H1 (cell line): ENCODE measurements around the gene ESYT2. TPM values are rescaled to one million over a fixed set of nuclear protein-coding genes. Genes with fewer than 3 reads are reported as not detected.
A peak's percentile ranks its signal among the peaks of the same experiment; 100 is the strongest.

Experiments used
- CTCF ChIA-PET: fragments of 300-600 bp; sonication (Branson Sonifier 250); formaldehyde crosslinking; loops from one replicate; lab custom pipeline; 2021; ENCODE audit not compliant: partially characterized antibody; lab: Charles Lee
- POLR2A ChIA-PET: fragments of 300-600 bp; sonication (Branson Sonifier 250); formaldehyde crosslinking; loops from one replicate; lab custom pipeline; 2021; ENCODE audit warnings: inconsistent platforms; ENCODE audit not compliant: partially characterized antibody; lab: Charles Lee
- DNase-seq, 2 experiments: peaks; one replicate each; pipeline versions ENCODE4 v3.0.0 to v3.0.0-alpha.2; 2010 to 2022; ENCODE audit warnings: low spot score in 2 of 2, low read depth in 1 of 2, mixed read lengths in 1 of 2
- FAIRE-seq: peaks from 2 replicates; lab custom pipeline; 2011; peaks lifted over from hg19 to GRCh38; lab: Jason Lieb, UNC
- H2AFZ ChIP-seq: 2 replicates; pipeline ENCODE4 v1.8.1; 2012; ENCODE audit warnings: low read length, inconsistent platforms
- H2AK5ac ChIP-seq: 2 replicates; pipeline ENCODE4 v1.6.1; 2013; ENCODE audit warnings: low read depth, low read length
- H2BK120ac ChIP-seq: replicated peaks from 2 replicates; pipeline ENCODE3; 2013; ENCODE audit warnings: low read depth, low read length, inconsistent platforms
- H2BK12ac ChIP-seq: 2 replicates; pipeline ENCODE4 v1.6.1; 2013; ENCODE audit warnings: low read depth, low read length
- H2BK15ac ChIP-seq: 2 replicates; pipeline ENCODE4 v1.6.1; 2013; ENCODE audit warnings: low read length
- H2BK20ac ChIP-seq: 2 replicates; pipeline ENCODE4 v1.6.1; 2013; ENCODE audit warnings: low read length
- H2BK5ac ChIP-seq: 2 replicates; pipeline ENCODE4 v1.6.1; 2013; ENCODE audit warnings: low read depth, low read length
- H3K14ac ChIP-seq: 2 replicates; pipeline ENCODE4 v1.6.1; 2013; ENCODE audit warnings: inconsistent platforms; ENCODE audit not compliant: insufficient read length
- H3K18ac ChIP-seq: 2 replicates; pipeline ENCODE4 v1.6.1; 2013; ENCODE audit warnings: low read length; ENCODE audit errors: extremely low read depth
- H3K23ac ChIP-seq: 2 replicates; pipeline ENCODE4 v1.6.1; 2013; ENCODE audit warnings: inconsistent platforms; ENCODE audit not compliant: insufficient read length
- H3K23me2 ChIP-seq: 2 replicates; pipeline ENCODE4 v1.6.1; 2013; ENCODE audit warnings: low read depth, low read length
- H3K27ac ChIP-seq: 2 replicates; pipeline ENCODE4 v1.6.1; 2011; ENCODE audit warnings: low read depth, low read length, inconsistent platforms
- H3K27me3 ChIP-seq, 4 experiments: replicated peaks in 1 of 4; 1 replicate in 1 of 4; 2 replicates in 3 of 4; pipeline versions ENCODE4 v1.6.1 to v1.8.1; 2011 to 2013; ENCODE audit warnings: low read length in 3 of 4, mild to moderate bottlenecking in 3 of 4, inconsistent platforms in 2 of 4, mixed read lengths in 2 of 4, moderate library complexity in 1 of 4; ENCODE audit not compliant: control insufficient read depth in 3 of 4, insufficient read depth in 3 of 4; ENCODE audit errors: extremely low read depth in 1 of 4
- H3K36me3 ChIP-seq, 4 experiments: 2 replicates each; pipeline versions ENCODE4 v1.6.1 to v1.8.1; 2011 to 2013; ENCODE audit warnings: mild to moderate bottlenecking in 4 of 4, low read length in 3 of 4, moderate library complexity in 2 of 4, control low read depth in 1 of 4, inconsistent platforms in 1 of 4; ENCODE audit not compliant: insufficient read depth in 4 of 4, control insufficient read depth in 2 of 4
- H3K4ac ChIP-seq: replicated peaks from 2 replicates; pipeline ENCODE3; 2013; ENCODE audit warnings: low read length, low read depth, mixed read lengths, inconsistent platforms; ENCODE audit not compliant: insufficient read length
- H3K4me1 ChIP-seq, 4 experiments: replicated peaks in 1 of 4; 1 replicate in 1 of 4; 2 replicates in 3 of 4; pipeline versions ENCODE4 v1.6.1 to v1.8.1; 2011 to 2013; ENCODE audit warnings: low read length in 3 of 4, inconsistent platforms in 2 of 4, mixed read lengths in 1 of 4; ENCODE audit not compliant: insufficient read depth in 4 of 4, control insufficient read depth in 3 of 4
- H3K4me2 ChIP-seq, 2 experiments: 2 replicates each; pipeline versions ENCODE4 v1.6.1 to v1.8.1; 2011 to 2013; ENCODE audit warnings: low read depth in 2 of 2, low read length in 2 of 2, control low read depth in 1 of 2, inconsistent platforms in 1 of 2, mild to moderate bottlenecking in 1 of 2; ENCODE audit not compliant: insufficient read depth in 1 of 2
- H3K4me3 ChIP-seq, 4 experiments: fragments of 200-600, 300-600 bp in 1 of 4; sonication (generic), shearing (Covaris generic), sonication (Bioruptor Twin) in 1 of 4; 2 replicates each; pipeline versions ENCODE4 v1.5.1 to v1.8.1; 2011 to 2016; ENCODE audit warnings: low read length in 4 of 4, low read depth in 3 of 4, control low read depth in 2 of 4, inconsistent platforms in 2 of 4, mild to moderate bottlenecking in 2 of 4, mixed read lengths in 1 of 4, moderate library complexity in 1 of 4; ENCODE audit not compliant: insufficient read depth in 2 of 4; ENCODE audit errors: extremely low read depth in 1 of 4
- H3K56ac ChIP-seq: replicated peaks from 2 replicates; pipeline ENCODE3; 2013; ENCODE audit warnings: low read depth, mild to moderate bottlenecking, mixed read lengths, low read length, inconsistent platforms; ENCODE audit not compliant: insufficient read length
- H3K79me1 ChIP-seq: 2 replicates; pipeline ENCODE4 v1.6.1; 2013; ENCODE audit warnings: low read depth, low read length, control low read depth
- H3K79me2 ChIP-seq, 2 experiments: 2 replicates each; pipeline versions ENCODE4 v1.6.1 to v1.8.1; 2012 to 2013; ENCODE audit warnings: low read length in 2 of 2, mild to moderate bottlenecking in 2 of 2, inconsistent platforms in 1 of 2; ENCODE audit not compliant: insufficient read depth in 2 of 2, control insufficient read depth in 1 of 2
- H3K9ac ChIP-seq, 4 experiments: replicated peaks in 1 of 4; 1 replicate in 1 of 4; 2 replicates in 3 of 4; pipeline versions ENCODE4 v1.6.1 to v1.8.1; 2011 to 2013; ENCODE audit warnings: low read depth in 3 of 4, low read length in 3 of 4, control low read depth in 2 of 4, mild to moderate bottlenecking in 2 of 4, moderate library complexity in 2 of 4, inconsistent platforms in 1 of 4; ENCODE audit errors: extremely low read depth in 1 of 4
- H3K9me3 ChIP-seq, 2 experiments: 2 replicates each; pipeline versions ENCODE4 v1.6.1 to v1.8.1; 2012 to 2013; ENCODE audit warnings: mild to moderate bottlenecking in 2 of 2, moderate library complexity in 2 of 2, control low read depth in 1 of 2, inconsistent platforms in 1 of 2, low read depth in 1 of 2, low read length in 1 of 2, mixed read lengths in 1 of 2; ENCODE audit not compliant: insufficient read depth in 2 of 2
- H4K20me1 ChIP-seq, 2 experiments: replicated peaks in 1 of 2; 2 replicates each; pipeline versions ENCODE3 to v1.8.1; 2011 to 2013; ENCODE audit warnings: inconsistent platforms in 2 of 2, low read length in 2 of 2, mild to moderate bottlenecking in 1 of 2; ENCODE audit not compliant: insufficient read depth in 2 of 2, control insufficient read depth in 1 of 2
- H4K5ac ChIP-seq: 2 replicates; pipeline ENCODE4 v1.6.1; 2013; ENCODE audit warnings: low read length, low read depth, mixed read lengths, inconsistent platforms; ENCODE audit not compliant: insufficient read length
- H4K8ac ChIP-seq: 2 replicates; pipeline ENCODE4 v1.8.0; 2013; ENCODE audit warnings: mild to moderate bottlenecking, moderate library complexity, low read length, inconsistent platforms; ENCODE audit not compliant: insufficient read depth; ENCODE audit errors: extremely low read depth
- H4K91ac ChIP-seq: replicated peaks from 2 replicates; pipeline ENCODE3; 2013; ENCODE audit warnings: low read length, mixed read lengths, inconsistent platforms; ENCODE audit not compliant: insufficient read length
- BCL11A ChIP-seq, 2 experiments: IDR thresholded peaks; one replicate each; pipeline ENCODE4 v1.6.1; 2011; ENCODE audit warnings: low read depth in 2 of 2, low read length in 2 of 2, mild to moderate bottlenecking in 2 of 2
- BRCA1 ChIP-seq: IDR thresholded peaks from 2 replicates; pipeline ENCODE4 v1.6.1; 2012; ENCODE audit warnings: low read depth, low read length, improper control_type of control experiment
- CHD1 ChIP-seq: IDR thresholded peaks from 2 replicates; pipeline ENCODE4 v1.6.1; 2012; ENCODE audit warnings: low read depth, low read length, improper control_type of control experiment
- NANOG ChIP-seq: IDR thresholded peaks from 2 replicates; pipeline ENCODE4 v1.6.1; 2011; ENCODE audit warnings: low read length, low read depth, mild to moderate bottlenecking, inconsistent platforms; ENCODE audit not compliant: insufficient read depth, poor library complexity, severe bottlenecking
- NRF1 ChIP-seq: IDR thresholded peaks from 2 replicates; pipeline ENCODE4 v1.6.1; 2011; ENCODE audit warnings: mild to moderate bottlenecking, low read depth, low read length, improper control_type of control experiment
- POLR2A ChIP-seq, 2 experiments: IDR thresholded peaks; 1 replicate in 1 of 2; 2 replicates in 1 of 2; pipeline ENCODE4 v1.6.1; 2011; ENCODE audit warnings: low read depth in 2 of 2, low read length in 2 of 2, mild to moderate bottlenecking in 2 of 2; ENCODE audit errors: control extremely low read depth in 1 of 2
- POU5F1 ChIP-seq: IDR thresholded peaks from 2 replicates; pipeline ENCODE4 v1.6.1; 2011; ENCODE audit warnings: low read depth, mild to moderate bottlenecking, low read length, moderate library complexity
- RAD21 ChIP-seq, 2 experiments: IDR thresholded peaks in 1 of 2; conservative IDR thresholded peaks in 1 of 2; 2 replicates each; pipeline ENCODE4 v1.6.1; 2011; ENCODE audit warnings: low read depth in 2 of 2, low read length in 2 of 2, improper control_type of control experiment in 1 of 2, inconsistent platforms in 1 of 2, mild to moderate bottlenecking in 1 of 2, moderate library complexity in 1 of 2
- SP2 ChIP-seq: IDR thresholded peaks from 2 replicates; pipeline ENCODE4 v1.6.1; 2012; ENCODE audit warnings: mild to moderate bottlenecking, low read length, inconsistent platforms
- SUZ12 ChIP-seq: fragments of 200-600 bp; sonication (generic); IDR thresholded peaks from 2 replicates; pipeline ENCODE4 v1.6.1; 2012; ENCODE audit warnings: mild to moderate bottlenecking, inconsistent platforms, low read length, moderate library complexity, mixed read lengths
- TAF1 ChIP-seq: IDR thresholded peaks from 2 replicates; pipeline ENCODE4 v1.6.1; 2011; ENCODE audit warnings: mild to moderate bottlenecking, low read depth, low read length
- TCF12 ChIP-seq: IDR thresholded peaks from 2 replicates; pipeline ENCODE4 v1.6.1; 2011; ENCODE audit warnings: low read depth, mild to moderate bottlenecking, low read length
- WGBS, 2 experiments: shearing (Covaris generic) in 1 of 2; methylation state at CpG; one replicate each; pipeline versions ENCODE4 v1.1.6 to v1.1.7; 2013 to 2015; ENCODE audit warnings: low lambda C conversion rate in 2 of 2, mixed read lengths in 2 of 2, inconsistent platforms in 1 of 2, low coverage in 1 of 2, missing lambda C conversion rate in 1 of 2; ENCODE audit not compliant: insufficient replicate concordance in 2 of 2, insufficient coverage in 1 of 2, insufficient read length in 1 of 2; ENCODE audit errors: extremely low coverage in 1 of 2, missing lambda C conversion rate in 1 of 2; 5-methylcytosine and 5-hydroxymethylcytosine counted together
- polyA plus RNA-seq, 7 experiments: library from polyadenylated mRNA; depleted of rRNA in 3 of 7; stranded (reverse) in 5 of 7; unstranded in 2 of 7; fragments of >200 nt in 5 of 7; fragments of 200-250 nt in 2 of 7; gene quantifications; 1 replicate in 5 of 7; 2 replicates in 1 of 7; 4 replicates in 1 of 7; pipeline versions ENCODE4 v1.2.1 to v1.2.3, GENCODE V29; 2011 to 2013; ENCODE audit warnings: missing spikeins in 2 of 7, mixed read lengths in 2 of 7
- total RNA-seq: library from RNA; stranded (reverse); fragmentation: NEBNext Ultra II Directional; extraction: Animal tissue kit (Norgen Biotek cat#: 25700); gene quantifications from 2 replicates; pipeline ENCODE4 v1.2.1, GENCODE V29; 2021
- TF ChIP-seq, protein P1 (sequence below): IDR thresholded peaks from 2 replicates; pipeline ENCODE4 v1.6.1; 2012; ENCODE audit warnings: inconsistent platforms

The ESYT2 gene
- total and polyA plus RNA-seq, 2 of the 8 experiments (the other 6 are each of a cell fraction or from before 2014, with no cell fraction given) = 27.0 to 37.5 TPM

GRCh38 chr7:158808126-158808525 is 21.2 kb downstream of the ESYT2 start:
- H3K4ac ChIP-seq = no peak overlapping the region
- no peak overlapping the region for H2BK5ac ChIP-seq
- H2BK120ac ChIP-seq = no peak overlapping the region
- H3K23ac ChIP-seq = no peak overlapping the region
- H3K36me3 ChIP-seq = peaks cover 0 to 6% (median 2%) of the 10 kb centered on the region in 4 experiments; a peak in 2 of 8 replicates
- no peak overlapping the region for H4K8ac ChIP-seq
- ChIA-PET CTCF (interaction anchor here (1.1 kb wide), 1 partner anchor 75 kb away, joined by 3 read pairs; no protein-coding TSS in a partner anchor), POLR2A (no interaction called here)
- H3K4me1 ChIP-seq = peaks cover 0 to 5% (median 3%) of the 10 kb centered on the region in 4 experiments; a peak in 3 of 7 replicates
- H2BK12ac ChIP-seq = no peak overlapping the region
- H4K91ac ChIP-seq = no peak overlapping the region
- H3K79me2 ChIP-seq = peaks cover 6 to 79% of the 10 kb centered on the region in 2 experiments; a peak in 3 of 4 replicates
- peaks cover 11% of the 10 kb centered on the region; the same call in 1 of the 2 replicates for H3K79me1 ChIP-seq
- H3K9me3 ChIP-seq = peaks cover 0 to 4% of the 10 kb centered on the region in 2 experiments; a peak in 1 of 4 replicates
- H3K4me2 ChIP-seq = no peak overlapping the region
- H3K27ac ChIP-seq = no peak overlapping the region
- DNase-seq = peak in 1 of 2 experiments; percentile 27
- no peak overlapping the region for H2AFZ ChIP-seq
- 96% methylated on average over 18 of the region's 18 CpGs; no CpG with 5 or more reads in 1 of the 2 experiments for WGBS, 2 experiments
- TF ChIP-seq TAF1 = no peak
- TF ChIP-seq SUZ12 = no peak
- TF ChIP-seq CHD1 = no peak
- TF ChIP-seq RAD21 (IDR thresholded peaks at IDR 0.05 in 1 of 2, conservative IDR thresholded peaks at IDR 0.05 in 1 of 2; ENCODE audit: low read depth in 2 of 2, low read length in 2 of 2) = no peak
- no peak for TF ChIP-seq TCF12
- no peak for TF ChIP-seq POLR2A (IDR thresholded peaks at IDR 0.05; ENCODE audit: control extremely low read depth in 1 of 2, low read depth in 2 of 2, low read length in 2 of 2)
- TF ChIP-seq SP2 = no peak
- TF ChIP-seq NANOG = no peak
- TF ChIP-seq, protein P1, sequence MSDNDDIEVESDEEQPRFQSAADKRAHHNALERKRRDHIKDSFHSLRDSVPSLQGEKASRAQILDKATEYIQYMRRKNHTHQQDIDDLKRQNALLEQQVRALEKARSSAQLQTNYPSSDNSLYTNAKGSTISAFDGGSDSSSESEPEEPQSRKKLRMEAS = no peak
- no peak for TF ChIP-seq BCL11A (IDR thresholded peaks at IDR 0.05; ENCODE audit: low read depth in 2 of 2, low read length in 2 of 2)
- TF ChIP-seq POU5F1 = no peak
- TF ChIP-seq NRF1 = no peak
- TF ChIP-seq BRCA1 = no peak
- H3K27me3 ChIP-seq = no peaks in the 10 kb centered on the region; a peak in 1 of 7 replicates
- no peak overlapping the region for H3K4me3 ChIP-seq
- no peak for FAIRE-seq
- peaks cover 0 to 3% of the 10 kb centered on the region in 2 experiments for H4K20me1 ChIP-seq
- no peak overlapping the region for H2AK5ac ChIP-seq
- H3K14ac ChIP-seq = no peak overlapping the region
- H3K18ac ChIP-seq = no peak overlapping the region
- no peak overlapping the region for H4K5ac ChIP-seq
- no peak overlapping the region for H3K56ac ChIP-seq
- no peaks in the 10 kb centered on the region for H3K23me2 ChIP-seq
- H2BK15ac ChIP-seq = no peak overlapping the region
- H3K9ac ChIP-seq = no peak overlapping the region
- H2BK20ac ChIP-seq = no peak overlapping the region
